T-helper 17 cell (primary cell): ENCODE measurements around the gene RALGAPA2. TPM values are rescaled to one million over a fixed set of nuclear protein-coding genes. Genes with fewer than 3 reads are reported as not detected.
A peak's percentile ranks its signal among the peaks of the same experiment; 100 is the strongest.

Source experiments
- ATAC-seq: fragments of 150-1000 bp; cut with Tn5 transposase; 2 replicates; pipeline ENCODE4 v1.10.0; 2021; ENCODE audit warnings: mild to moderate bottlenecking, moderate library complexity
- DNase-seq, 3 donors: peaks; one replicate each; pipeline versions ENCODE4 v3.0.0 to v3.0.0-alpha.2; 2020 to 2021
- H3K9me3 ChIP-seq: one replicate; pipeline ENCODE4 v1.7.0; 2013; ENCODE audit warnings: low read length, mild to moderate bottlenecking; ENCODE audit not compliant: control insufficient read depth, poor library complexity, severe bottlenecking
- H3K27ac Mint-ChIP-seq: one replicate; pipeline ENCODE4 v1.8.0; 2022; ENCODE audit warnings: mild to moderate bottlenecking, moderate library complexity, mixed read lengths
- H3K27me3 Mint-ChIP-seq: one replicate; pipeline ENCODE4 v1.8.0; 2022; ENCODE audit warnings: mixed read lengths
- H3K36me3 Mint-ChIP-seq: one replicate; pipeline ENCODE4 v1.8.0; 2022; ENCODE audit warnings: low read depth, mixed read lengths
- H3K4me1 Mint-ChIP-seq: one replicate; pipeline ENCODE4 v1.8.0; 2022; ENCODE audit warnings: mild to moderate bottlenecking, mixed read lengths
- H3K4me3 Mint-ChIP-seq: one replicate; pipeline ENCODE4 v1.8.0; 2022; ENCODE audit warnings: mild to moderate bottlenecking, moderate library complexity, mixed read lengths
- total RNA-seq, 4 donors: library from RNA in 2 of 4; stranded (reverse) in 2 of 4; gene quantifications; one replicate each; pipeline ENCODE4 v1.2.3 and lab custom pipeline; 2022 to 2026

RALGAPA2 gene
- total RNA-seq, 2 donors from 2014 or later, result 27.8 to 29.5 TPM

DNA sequence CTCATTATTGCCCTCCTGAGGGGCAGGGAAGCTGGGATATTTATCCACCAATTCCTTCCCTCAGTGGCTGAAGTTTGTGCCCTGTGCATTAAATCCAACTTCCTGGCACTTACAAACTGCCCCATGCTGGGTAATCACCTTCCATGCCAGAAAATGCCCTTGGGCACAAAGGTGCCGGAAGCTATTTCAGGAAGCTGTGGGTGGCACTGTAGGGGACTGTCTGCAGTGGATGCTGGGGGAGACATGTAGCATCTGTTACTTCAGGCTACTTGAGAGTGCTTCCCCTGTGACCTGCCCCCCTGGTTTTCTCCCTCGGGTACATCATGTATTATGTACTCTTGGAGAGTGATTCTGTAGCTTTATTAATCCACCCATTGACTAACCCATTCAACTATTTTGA is 24.7 kb upstream of the RALGAPA2 start:
- Mint-ChIP-seq H3K36me3 (peaks cover 2% of the 10 kb centered on the region), H3K27me3 (peaks cover 31% of the 10 kb centered on the region), H3K4me3 (no peak overlapping the region), H3K27ac (no peak overlapping the region), H3K4me1 (peaks cover 9% of the 10 kb centered on the region)
- DNase-seq, result no peak
- no peak for ATAC-seq
- no peaks in the 10 kb centered on the region for H3K9me3 ChIP-seq

DNA sequence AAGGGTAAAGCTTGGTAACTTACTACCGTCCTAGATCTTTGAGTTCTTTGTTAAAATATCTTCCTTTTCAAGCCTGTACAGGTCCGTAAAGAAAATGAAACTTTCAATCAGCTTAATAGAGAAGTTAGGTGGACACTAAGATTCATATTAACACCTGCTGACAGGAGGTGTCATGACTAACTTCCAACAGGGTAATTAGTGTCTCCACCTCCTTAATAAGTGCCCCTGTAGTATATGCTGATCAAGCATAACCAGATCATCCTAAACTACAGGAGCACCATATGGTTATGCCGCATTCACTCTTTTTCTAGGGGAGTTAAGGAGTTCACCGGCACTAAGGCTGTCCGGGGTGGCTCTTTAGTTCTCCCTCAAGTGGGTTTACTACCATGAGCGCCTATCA is 23.9 kb upstream of the RALGAPA2 start:
- ATAC-seq, result no peak

DNA sequence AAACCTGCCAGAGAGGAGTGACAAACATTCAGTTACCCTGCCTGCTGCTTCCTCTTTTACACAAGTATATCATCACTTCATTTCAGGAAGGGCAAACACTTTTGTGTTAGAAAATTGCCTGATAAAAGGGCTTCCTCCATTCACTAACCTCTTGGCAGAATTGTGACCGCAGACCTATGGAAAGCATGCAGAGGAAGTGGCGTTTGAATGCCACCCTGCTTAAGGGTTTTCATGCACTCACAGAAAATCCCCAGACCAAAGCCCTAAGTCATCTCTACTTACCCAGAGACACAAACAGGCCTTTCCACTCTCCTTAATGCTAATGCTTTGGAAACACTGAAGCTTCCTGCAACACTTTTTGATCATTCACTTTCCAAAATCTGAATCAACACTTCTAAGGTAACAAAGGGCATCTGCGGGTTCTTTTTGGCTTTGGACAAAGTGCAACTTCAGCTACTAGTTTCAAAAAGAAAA is 22.1 kb upstream of the RALGAPA2 start:
- no peak overlapping the region for H3K27ac Mint-ChIP-seq
- no peak for DNase-seq
- no peak overlapping the region for H3K4me3 Mint-ChIP-seq
- peak; percentile 60 for ATAC-seq
- H3K27me3 Mint-ChIP-seq, result peaks cover 15% of the 10 kb centered on the region
- H3K9me3 ChIP-seq, result no peaks in the 10 kb centered on the region
- peaks cover 9% of the 10 kb centered on the region for H3K4me1 Mint-ChIP-seq
- peaks cover 2% of the 10 kb centered on the region for H3K36me3 Mint-ChIP-seq

More for the DNA sequence above, 23.9 kb upstream of the RALGAPA2 start:
- no peaks in the 10 kb centered on the region for H3K9me3 ChIP-seq
- H3K4me1 Mint-ChIP-seq, result peaks cover 9% of the 10 kb centered on the region
- no peak overlapping the region for H3K4me3 Mint-ChIP-seq
- peaks cover 22% of the 10 kb centered on the region for H3K27me3 Mint-ChIP-seq
- DNase-seq, result no peak
- H3K36me3 Mint-ChIP-seq, result peaks cover 2% of the 10 kb centered on the region
- no peak overlapping the region for H3K27ac Mint-ChIP-seq

DNA sequence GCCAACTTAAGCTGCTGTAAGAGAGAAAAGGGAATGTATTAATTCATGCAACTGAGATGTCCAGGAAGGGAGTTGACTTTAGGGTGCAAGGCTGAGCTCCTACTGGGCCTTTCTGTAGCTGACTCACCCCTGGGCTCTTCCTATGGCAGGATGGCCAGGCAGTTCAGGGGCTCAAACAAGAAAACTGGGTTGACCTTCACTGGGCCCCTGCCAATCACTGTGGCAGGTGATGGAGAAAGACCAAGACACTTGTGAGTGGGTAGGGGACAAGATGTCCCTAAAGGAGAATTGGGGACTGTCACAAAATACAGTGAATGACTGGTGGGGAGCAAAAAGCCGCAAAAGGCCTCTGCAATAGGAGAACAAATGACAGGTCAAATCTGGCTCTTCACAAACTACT is 21.5 kb upstream of the RALGAPA2 start:
- Mint-ChIP-seq H3K27ac (no peak overlapping the region), H3K36me3 (no peaks in the 10 kb centered on the region), H3K27me3 (peaks cover 15% of the 10 kb centered on the region), H3K4me3 (no peak overlapping the region), H3K4me1 (peaks cover 9% of the 10 kb centered on the region)
- DNase-seq (no peak), ATAC-seq (no peak)
- no peaks in the 10 kb centered on the region for H3K9me3 ChIP-seq

DNA sequence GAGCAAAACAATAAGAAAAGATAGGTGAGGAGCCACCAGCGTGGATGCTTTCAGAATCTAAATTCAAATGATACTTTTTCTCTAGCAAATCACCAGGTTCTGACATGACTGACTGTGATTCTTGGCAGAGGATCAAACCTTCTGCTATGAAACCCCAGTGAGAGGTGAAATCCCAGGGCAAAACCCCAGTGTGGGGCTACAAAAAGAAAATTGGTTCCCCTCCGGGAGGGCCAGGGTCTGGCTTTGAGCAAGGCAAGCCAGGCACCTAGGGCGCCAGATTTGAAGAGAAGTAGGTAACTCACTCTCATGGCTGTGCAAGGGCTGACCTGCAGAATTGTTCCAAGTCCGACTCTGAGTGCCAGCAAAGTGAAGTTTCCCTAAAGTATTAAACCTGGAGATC is 20.2 kb upstream of the RALGAPA2 start:
- H3K36me3 Mint-ChIP-seq, result no peaks in the 10 kb centered on the region
- H3K9me3 ChIP-seq, result no peaks in the 10 kb centered on the region
- peaks cover 20% of the 10 kb centered on the region for H3K27me3 Mint-ChIP-seq
- no peak for ATAC-seq
- no peak overlapping the region for H3K4me3 Mint-ChIP-seq
- peaks cover 9% of the 10 kb centered on the region for H3K4me1 Mint-ChIP-seq
- no peak overlapping the region for H3K27ac Mint-ChIP-seq
- DNase-seq, result no peak

DNA sequence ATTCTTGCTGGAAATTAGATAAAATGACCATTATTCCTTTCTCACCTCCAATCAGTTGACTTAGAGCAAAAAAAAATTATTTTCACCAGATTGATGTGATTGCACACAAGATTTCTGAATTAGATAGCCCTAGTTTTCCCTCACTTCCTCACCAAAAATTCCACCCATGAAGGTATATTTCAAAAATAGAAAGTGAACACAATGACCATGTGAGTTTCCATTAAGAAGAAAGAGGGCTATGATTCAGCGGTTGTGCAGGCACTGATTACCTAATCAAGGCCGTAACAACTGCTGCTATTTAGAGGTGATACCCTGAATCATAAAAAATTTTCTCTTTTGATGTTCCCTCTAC is 19.5 kb upstream of the RALGAPA2 start:
- peaks cover 9% of the 10 kb centered on the region for H3K4me1 Mint-ChIP-seq
- H3K9me3 ChIP-seq, result no peaks in the 10 kb centered on the region
- no peak overlapping the region for H3K27ac Mint-ChIP-seq
- peaks cover 13% of the 10 kb centered on the region for H3K27me3 Mint-ChIP-seq
- DNase-seq, result no peak
- H3K36me3 Mint-ChIP-seq, result no peaks in the 10 kb centered on the region
- ATAC-seq, result no peak
- no peak overlapping the region for H3K4me3 Mint-ChIP-seq

DNA sequence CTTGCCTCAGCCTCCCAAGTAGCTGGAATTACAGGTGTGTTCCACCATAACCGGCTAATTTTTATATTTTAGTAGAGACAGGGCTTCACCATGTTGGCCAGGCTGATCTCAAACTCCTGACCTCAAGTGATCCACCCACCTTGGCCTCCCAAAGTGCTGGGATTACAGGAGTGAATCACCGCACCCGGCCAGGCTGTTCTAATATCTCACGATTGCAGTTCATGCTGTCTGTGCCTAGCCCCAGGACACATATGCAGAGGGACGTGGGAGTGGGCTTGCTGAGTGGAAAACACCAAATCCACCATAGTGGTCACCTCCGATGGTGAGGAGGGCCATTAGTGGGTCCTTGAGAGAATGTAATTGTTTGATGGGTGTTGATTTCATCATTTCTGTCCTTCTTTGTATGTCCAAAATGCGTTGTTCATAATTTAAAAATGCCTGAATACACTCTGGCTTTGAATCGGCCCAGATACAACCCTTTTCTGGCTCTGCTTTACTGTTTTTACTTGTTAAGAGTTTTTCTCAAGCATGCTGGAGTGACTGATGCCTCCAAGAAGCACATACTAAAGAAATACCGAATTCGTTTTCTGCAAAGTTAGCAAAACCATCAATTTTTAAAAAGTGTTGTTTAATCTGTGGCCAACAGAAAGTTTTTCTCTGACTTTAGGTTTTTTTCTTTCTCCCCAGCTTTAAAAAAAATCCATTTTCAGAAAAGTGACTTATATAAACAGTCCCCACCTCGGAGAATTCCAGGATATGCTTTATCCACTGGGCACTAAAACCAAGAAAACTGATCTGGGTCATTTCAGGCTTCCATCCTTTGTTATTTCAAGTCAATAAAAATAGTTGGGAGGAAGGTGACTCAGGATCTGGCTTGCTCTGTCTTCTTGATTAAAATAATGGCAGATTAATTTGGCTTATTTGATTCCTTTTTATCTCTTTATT is 18.8 kb upstream of the RALGAPA2 start:
- H3K4me1 Mint-ChIP-seq, result peaks cover 9% of the 10 kb centered on the region

DNA sequence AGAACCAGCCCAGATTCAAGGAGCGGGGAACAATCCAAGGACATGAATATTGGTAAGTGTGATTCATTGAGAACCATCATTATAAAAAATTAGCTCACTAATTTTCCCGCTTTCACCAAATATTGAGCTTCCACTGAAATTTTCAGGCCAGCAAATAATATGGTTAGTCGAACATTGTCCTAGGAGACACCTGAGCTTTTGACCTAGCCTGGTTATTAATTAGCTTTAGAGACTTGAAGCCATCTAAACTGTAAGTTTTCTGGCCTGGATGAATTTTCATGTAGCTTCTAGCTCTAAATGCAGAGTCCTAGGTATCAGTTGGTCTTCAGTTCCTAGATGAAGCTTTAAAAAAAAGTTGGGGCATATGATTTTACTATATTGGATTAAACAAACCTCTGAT is 17.1 kb upstream of the RALGAPA2 start:
- Mint-ChIP-seq H3K36me3 (peaks cover 2% of the 10 kb centered on the region), H3K27ac (no peak overlapping the region), H3K4me1 (peaks cover 9% of the 10 kb centered on the region), H3K27me3 (peaks cover 15% of the 10 kb centered on the region), H3K4me3 (no peak overlapping the region)
- H3K9me3 ChIP-seq, result no peaks in the 10 kb centered on the region
- no peak for DNase-seq
- ATAC-seq, result no peak

More for the DNA sequence above, 18.8 kb upstream of the RALGAPA2 start:
- no peak for DNase-seq
- Mint-ChIP-seq H3K4me3 (no peak overlapping the region), H3K36me3 (no peaks in the 10 kb centered on the region), H3K27me3 (peaks cover 7% of the 10 kb centered on the region), H3K27ac (no peak overlapping the region)
- H3K9me3 ChIP-seq, result no peaks in the 10 kb centered on the region
- ATAC-seq, result no peak

DNA sequence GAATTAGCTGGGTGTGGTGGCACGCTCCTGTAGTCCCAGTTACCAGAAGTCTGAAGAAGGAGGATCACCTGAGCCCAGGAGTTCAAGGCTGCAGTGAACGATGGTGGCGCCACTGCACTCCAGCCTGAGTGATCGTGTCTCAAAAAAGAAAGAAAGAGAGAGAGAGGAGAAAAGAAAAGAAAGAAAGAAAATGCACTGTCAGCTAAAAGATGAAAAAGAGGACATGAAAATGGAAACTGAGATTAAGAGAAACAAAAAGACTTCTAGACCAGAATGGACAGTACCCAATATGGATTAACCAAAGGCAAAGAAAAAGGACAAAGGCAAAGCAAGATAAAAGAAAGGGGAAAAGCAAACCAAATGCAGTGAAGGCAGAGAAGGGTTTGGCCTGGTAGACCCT is 9.0 kb upstream of the RALGAPA2 start:
- H3K9me3 ChIP-seq, result no peaks in the 10 kb centered on the region
- peaks cover 2% of the 10 kb centered on the region for H3K4me1 Mint-ChIP-seq
- ATAC-seq, result no peak
- H3K36me3 Mint-ChIP-seq, result peaks cover 2% of the 10 kb centered on the region
- H3K27me3 Mint-ChIP-seq, result peaks cover 8% of the 10 kb centered on the region
- DNase-seq, result no peak
- no peak overlapping the region for H3K4me3 Mint-ChIP-seq
- H3K27ac Mint-ChIP-seq, result no peak overlapping the region

DNA sequence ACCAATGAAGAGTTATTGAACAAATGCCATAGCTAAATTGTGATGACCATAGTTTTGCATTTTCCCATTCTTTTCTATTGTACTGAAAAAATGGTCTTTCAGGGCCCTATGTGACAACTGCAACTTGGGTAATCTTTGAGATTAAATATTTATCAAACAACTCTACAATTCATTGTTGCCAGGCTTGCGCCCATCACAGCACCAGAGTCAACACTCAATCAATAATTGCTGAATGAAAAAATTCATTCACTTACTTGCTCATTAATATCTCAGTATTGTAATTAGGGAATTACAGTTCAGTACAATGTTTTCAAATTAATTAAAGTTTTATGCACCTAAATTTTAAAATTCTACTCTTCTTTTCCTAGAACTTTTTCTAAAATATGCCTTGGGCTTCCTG is 7.7 kb upstream of the RALGAPA2 start:
- H3K36me3 Mint-ChIP-seq, result no peaks in the 10 kb centered on the region
- no peak overlapping the region for H3K4me3 Mint-ChIP-seq
- no peaks in the 10 kb centered on the region for H3K4me1 Mint-ChIP-seq
- H3K9me3 ChIP-seq, result no peaks in the 10 kb centered on the region
- no peak overlapping the region for H3K27ac Mint-ChIP-seq
- ATAC-seq, result no peak
- no peak for DNase-seq
- peaks cover 5% of the 10 kb centered on the region for H3K27me3 Mint-ChIP-seq

DNA sequence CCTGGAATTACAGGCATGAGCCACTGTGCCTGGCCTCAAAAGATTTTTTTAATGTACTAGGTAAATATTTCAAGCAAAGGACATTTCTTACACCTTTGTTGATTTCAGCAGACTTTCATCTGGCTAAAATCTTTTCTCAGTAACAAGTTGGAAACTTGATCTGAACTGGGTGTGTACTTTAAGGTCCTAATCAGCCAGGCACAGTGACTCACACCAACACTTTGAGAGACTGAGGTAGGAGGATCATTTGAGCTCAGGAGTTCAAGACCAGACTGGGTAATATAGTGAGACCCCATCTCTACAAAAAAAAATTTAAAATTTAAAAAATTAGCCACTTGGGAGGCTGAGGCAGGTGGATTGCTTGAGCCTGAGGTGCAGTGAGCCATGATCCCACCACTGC is 7.0 kb upstream of the RALGAPA2 start:
- Mint-ChIP-seq H3K4me1 (no peaks in the 10 kb centered on the region), H3K27me3 (peaks cover 5% of the 10 kb centered on the region), H3K27ac (no peak overlapping the region), H3K4me3 (no peak overlapping the region), H3K36me3 (no peaks in the 10 kb centered on the region)
- ATAC-seq (no peak), DNase-seq (no peak)
- no peaks in the 10 kb centered on the region for H3K9me3 ChIP-seq

DNA sequence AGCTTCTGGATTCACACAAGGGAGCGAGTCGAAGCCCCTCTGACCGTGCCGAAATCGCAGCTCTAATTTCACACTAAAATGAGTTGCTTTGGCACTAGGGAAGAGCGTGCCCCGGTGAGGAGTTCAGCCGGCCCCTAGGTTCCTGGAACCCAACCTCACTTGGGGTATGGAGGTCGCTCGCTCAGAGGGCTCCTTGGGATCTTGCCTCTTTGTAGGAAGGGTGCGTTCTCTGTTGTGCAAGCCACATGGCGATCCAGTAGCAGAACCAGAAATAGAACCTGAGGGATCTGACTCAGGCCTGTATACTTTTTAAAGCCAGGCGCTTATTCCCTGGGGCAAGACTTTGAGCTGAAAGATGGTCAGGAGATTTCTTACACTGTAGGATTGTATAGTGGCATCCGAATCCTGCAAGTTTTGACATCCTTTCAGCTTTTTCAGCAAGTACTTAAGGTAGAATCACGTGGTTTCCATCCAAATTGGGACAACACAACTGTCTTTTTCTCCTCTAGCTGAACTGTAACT is 861 bp upstream of the RALGAPA2 start:
- Mint-ChIP-seq H3K27me3 (peaks cover 5% of the 10 kb centered on the region), H3K27ac (peak overlapping the region; percentile 78), H3K4me1 (peaks cover 23% of the 10 kb centered on the region), H3K36me3 (no peaks in the 10 kb centered on the region), H3K4me3 (peak overlapping the region; percentile 91)
- H3K9me3 ChIP-seq, result no peaks in the 10 kb centered on the region
- ATAC-seq, result no peak
- no peak for DNase-seq

DNA sequence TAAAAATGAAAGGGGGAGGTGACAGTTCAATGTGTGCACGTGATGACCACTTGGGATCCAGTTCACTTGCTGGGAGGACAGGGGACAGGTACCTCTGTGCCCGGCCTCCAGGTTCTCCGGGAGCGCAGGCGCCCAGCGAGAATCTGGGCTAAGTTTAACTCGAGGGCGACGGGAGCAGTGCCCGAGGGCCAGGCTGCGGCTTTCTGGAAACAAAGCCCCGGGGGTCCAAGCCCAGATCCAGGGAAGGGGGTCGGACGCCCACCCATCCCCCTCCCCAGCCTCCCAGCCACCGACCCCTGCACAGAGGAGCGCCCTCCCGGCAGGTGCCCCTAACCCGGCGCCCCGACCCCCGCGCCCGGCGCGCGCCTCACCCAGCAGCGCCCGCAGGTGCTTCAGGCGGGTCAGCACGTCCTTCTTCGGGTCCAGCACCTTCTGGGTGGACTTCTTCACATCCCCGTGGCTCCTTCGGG is 405 bp downstream of the RALGAPA2 start:
- H3K4me3 Mint-ChIP-seq, result peak overlapping the region; percentile 91
- H3K27me3 Mint-ChIP-seq, result peaks cover 5% of the 10 kb centered on the region
- DNase-seq (no peak), ATAC-seq (no peak)
- H3K36me3 Mint-ChIP-seq, result no peaks in the 10 kb centered on the region
- peak overlapping the region; percentile 92 for H3K27ac Mint-ChIP-seq
- H3K4me1 Mint-ChIP-seq, result peaks cover 28% of the 10 kb centered on the region
- H3K9me3 ChIP-seq, result no peaks in the 10 kb centered on the region
